GM21786 (cell line): ENCODE measurements around the gene CMTM4.
"Not testable (repeated sequence)": the region's sequence is repeated elsewhere in the genome, so short reads cannot be mapped to it uniquely, and the experiment has no call there.

ENCODE experiments used
- ATAC-seq: cut with Tn5 transposase; IDR thresholded peaks from one replicate; pipeline ENCODE4 v1.9.1; 2021; ENCODE audit not compliant: unreplicated experiment

Gene CMTM4

GRCh38 chr16:66617728-66618127 lies 78.8 kb downstream of the CMTM4 start:
- no peak for ATAC-seq

- no peak for ATAC-seq
Measured at GRCh38 chr16:66617010-66617434, 79.5 kb downstream of the CMTM4 start.

GRCh38 chr16:66616592-66616991 lies 80.0 kb downstream of the CMTM4 start:
- ATAC-seq = no peak

GRCh38 chr16:66616169-66616568 lies 80.4 kb downstream of the CMTM4 start:
- no peak for ATAC-seq

GRCh38 chr16:66614161-66614802 lies 82.3 kb downstream of the CMTM4 start:
- no peak for ATAC-seq

GRCh38 chr16:66612422-66612821 lies 84.1 kb downstream of the CMTM4 start:
- no peak for ATAC-seq

- not testable (repeated sequence) for ATAC-seq
Measured at GRCh38 chr16:66611911-66612310, 84.6 kb downstream of the CMTM4 start.

- ATAC-seq = no peak
Measured at GRCh38 chr16:66610111-66610820, 86.3 kb downstream of the CMTM4 start.

GRCh38 chr16:66609139-66609510 lies 87.4 kb downstream of the CMTM4 start:
- ATAC-seq = no peak

GRCh38 chr16:66608241-66609138 lies 88.1 kb downstream of the CMTM4 start:
- ATAC-seq = peak; percentile 32

GRCh38 chr16:66605979-66606751 lies 90.4 kb downstream of the CMTM4 start:
- peak; percentile 51 for ATAC-seq

- peak; percentile 2 for ATAC-seq
Measured at GRCh38 chr16:66605177-66605978, 91.2 kb downstream of the CMTM4 start.

- ATAC-seq = peak; percentile 45
Measured at GRCh38 chr16:66604376-66605176, 92.0 kb downstream of the CMTM4 start, which contains the start of gene CMTM3. Gene CMTM3, plus strand, starts transcription at chr16:66604704. Its CDS starts 102 bp downstream, at chr16:66604806.

- no peak for ATAC-seq
Measured at GRCh38 chr16:66603537-66604375, 92.8 kb downstream of the CMTM4 start.

- no peak for ATAC-seq
Measured at GRCh38 chr16:66601471-66601870, 95.1 kb downstream of the CMTM4 start.

GRCh38 chr16:66600477-66600876 lies 96.1 kb downstream of the CMTM4 start:
- ATAC-seq = no peak

GRCh38 chr16:66599726-66600125 lies 96.8 kb downstream of the CMTM4 start:
- no peak for ATAC-seq

- no peak for ATAC-seq
Measured at GRCh38 chr16:66598111-66598510, 98.4 kb downstream of the CMTM4 start.
